HEK293T (cell line): ENCODE results near the gene FBXO31.

Experiments used
- BHLHE40 ChIP-seq: fragments of 450-650 bp; IDR thresholded peaks from 2 replicates; pipeline ENCODE4 v1.6.1; 2016; ENCODE audit warnings: mild to moderate bottlenecking, moderate library complexity, borderline replicate concordance
- CTBP1 ChIP-seq: fragments of 450-650 bp; IDR thresholded peaks from 2 replicates; pipeline ENCODE4 v1.6.1; 2016; ENCODE audit warnings: borderline replicate concordance
- ELF4 ChIP-seq: fragments of 450-650 bp; IDR thresholded peaks from 2 replicates; pipeline ENCODE4 v1.6.1; 2017; ENCODE audit warnings: antibody characterized with exemption
- FOXA1 ChIP-seq: fragments of 450-650 bp; IDR thresholded peaks from 2 replicates; pipeline ENCODE4 v1.6.1; 2016; ENCODE audit warnings: mild to moderate bottlenecking
- FOXK2 ChIP-seq: fragments of 450-650 bp; IDR thresholded peaks from 2 replicates; pipeline ENCODE4 v1.6.1; 2016; ENCODE audit warnings: mild to moderate bottlenecking
- FOXM1 ChIP-seq: fragments of 450-650 bp; IDR thresholded peaks from 2 replicates; pipeline ENCODE4 v1.6.1; 2017; ENCODE audit warnings: mild to moderate bottlenecking, borderline replicate concordance
- HDGF ChIP-seq: fragments of 450-650 bp; IDR thresholded peaks from 2 replicates; pipeline ENCODE4 v1.6.1; 2017; ENCODE audit warnings: antibody characterized with exemption, borderline replicate concordance
- LEF1 ChIP-seq: fragments of 450-650 bp; IDR thresholded peaks from 2 replicates; pipeline ENCODE4 v1.6.1; 2017; ENCODE audit warnings: mild to moderate bottlenecking, borderline replicate concordance
- NFRKB ChIP-seq: fragments of 450-650 bp; IDR thresholded peaks from 2 replicates; pipeline ENCODE4 v1.6.1; 2016; ENCODE audit warnings: mild to moderate bottlenecking, moderate library complexity
- SP1 ChIP-seq: fragments of 450-650 bp; IDR thresholded peaks from 2 replicates; pipeline ENCODE4 v1.6.1; 2017
- SUZ12 ChIP-seq: fragments of 450-650 bp; IDR thresholded peaks from 2 replicates; pipeline ENCODE4 v1.6.1; 2016; ENCODE audit warnings: mild to moderate bottlenecking
- TARDBP ChIP-seq: fragments of 450-650 bp; IDR thresholded peaks from 2 replicates; pipeline ENCODE4 v1.6.1; 2016
- ZNF384 ChIP-seq: fragments of 450-650 bp; IDR thresholded peaks from 2 replicates; pipeline ENCODE4 v1.6.1; 2016

- no peak for TF ChIP-seq SUZ12
- TF ChIP-seq SP1 = no peak
- no peak for TF ChIP-seq LEF1
- no peak for TF ChIP-seq CTBP1
- TF ChIP-seq FOXM1 = no peak
- no peak for TF ChIP-seq TARDBP
- no peak for TF ChIP-seq BHLHE40
- TF ChIP-seq HDGF = no peak
- TF ChIP-seq NFRKB = no peak
- no peak for TF ChIP-seq FOXK2
- no peak for TF ChIP-seq ELF4
- TF ChIP-seq ZNF384 = no peak
- TF ChIP-seq FOXA1 = no peak
Observed at GRCh38 chr16:87335625-87336433, 47.7 kb downstream of the FBXO31 start.
